ENCODE data around the gene DSCAM.

- TF ChIP-seq CTCF (IDR thresholded peaks at IDR 0.05) (no peak), POLR2A (IDR thresholded peaks at IDR 0.05) (no peak), EP300 (IDR thresholded peaks at IDR 0.05) (no peak), POLR2AphosphoS5 (IDR thresholded peaks at IDR 0.05) (no peak)
Measured at GRCh38 chr21:40278345-40278744, 568.6 kb downstream of the DSCAM start.
